Measurements from ENCODE around the gene ANKRD11. TPM values are rescaled to one million over a fixed set of nuclear protein-coding genes. Genes with fewer than 3 reads are reported as not detected.
"Not testable (repeated sequence)": the region's sequence is repeated elsewhere in the genome, so short reads cannot be mapped to it uniquely, and the experiment has no call there.

ANKRD11 gene
- total RNA-seq, 1 experiment from 2014 or later, result 48.0 TPM

DNA sequence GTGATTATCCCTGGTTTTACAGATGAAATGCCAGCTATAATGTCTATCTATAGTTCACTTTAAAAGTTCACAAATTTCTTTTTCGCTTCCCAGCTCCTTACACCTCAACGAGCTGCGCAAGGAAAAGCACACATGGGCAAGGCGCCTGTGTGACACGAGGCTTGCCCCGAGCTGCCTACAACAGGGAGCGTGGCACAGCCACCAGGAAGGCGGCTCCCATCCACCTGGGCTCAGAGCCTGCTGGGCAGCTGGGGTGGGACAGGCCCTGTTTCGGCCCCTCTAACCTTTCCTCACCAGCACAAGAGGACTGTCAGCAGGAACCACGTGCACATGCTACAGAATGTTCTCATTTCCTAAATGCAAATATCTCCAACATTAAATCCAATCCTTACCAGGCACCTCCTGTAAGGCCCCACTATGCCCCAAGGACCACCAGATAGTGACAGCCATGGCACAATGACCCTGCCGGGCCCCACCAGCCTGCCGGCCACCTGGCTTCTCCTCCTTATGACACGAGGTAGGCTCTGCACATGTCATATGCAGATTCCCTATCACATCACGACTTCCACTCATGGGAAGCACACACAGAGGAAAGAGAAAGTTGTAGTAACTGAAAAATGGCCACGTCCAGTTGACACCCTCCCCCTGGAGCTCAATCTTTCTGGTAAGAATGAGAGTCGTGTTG lies 180.8 kb downstream of the ANKRD11 start:
- DNase-seq (ENCODE audit: low read depth in 1 of 2, low spot score in 2 of 2), result no peak
- no peaks in the 10 kb centered on the region for H3K9me3 ChIP-seq (replicated peaks)
- H3K36me3 ChIP-seq, result peaks cover 55% of the 10 kb centered on the region
- peaks cover 12% of the 10 kb centered on the region for H3K4me1 ChIP-seq (replicated peaks)
- H3K27me3 ChIP-seq (replicated peaks), result no peaks in the 10 kb centered on the region
- H3K4me3 ChIP-seq, result no peak overlapping the region
- H3K27ac ChIP-seq, result no peak overlapping the region

DNA sequence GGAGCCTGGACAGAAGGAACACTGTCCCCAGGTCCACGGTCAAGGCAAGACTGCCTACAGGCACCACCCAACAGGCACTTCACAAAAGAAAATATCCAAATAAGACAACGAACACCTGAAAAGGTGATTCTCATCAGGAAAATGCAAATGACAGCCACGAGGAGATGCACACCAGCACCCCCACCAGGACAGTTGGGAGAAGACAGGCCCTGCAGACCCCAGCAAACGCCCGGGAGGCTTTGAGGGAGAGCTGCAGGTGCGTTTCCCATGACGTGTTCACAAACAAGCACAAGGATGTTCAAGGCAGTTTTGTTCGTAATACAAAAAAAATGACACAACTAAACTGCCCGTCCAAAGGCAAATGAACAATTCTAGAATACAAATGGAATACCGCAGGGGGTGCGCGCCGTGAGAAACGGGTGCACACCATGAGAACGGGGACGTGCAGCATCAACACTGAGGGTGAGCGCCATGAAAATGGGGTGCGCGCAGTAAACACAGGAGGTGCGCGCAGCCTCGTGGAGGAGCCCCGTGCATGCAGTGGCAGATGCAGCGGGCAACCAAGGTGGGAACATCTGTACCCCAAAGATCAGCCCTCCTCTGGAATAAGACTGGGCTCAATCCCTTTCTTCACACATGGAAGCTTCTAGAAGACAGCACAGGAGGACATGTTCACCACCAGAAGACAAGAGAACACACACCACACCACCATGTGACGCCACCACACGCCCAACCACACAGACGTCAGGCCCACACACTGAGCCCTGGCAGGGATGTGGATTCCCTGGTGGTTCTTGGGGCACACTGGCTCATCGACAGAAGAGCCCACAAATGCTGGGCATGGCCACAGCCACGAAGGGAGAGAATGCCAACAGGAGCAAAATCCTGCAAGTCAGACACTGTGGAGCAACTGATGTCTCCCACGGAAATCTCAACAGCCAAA lies 181.7 kb downstream of the ANKRD11 start:
- H3K27me3 ChIP-seq (replicated peaks), result no peaks in the 10 kb centered on the region
- H3K27ac ChIP-seq, result no peak overlapping the region
- no peaks in the 10 kb centered on the region for H3K9me3 ChIP-seq (replicated peaks)
- H3K4me3 ChIP-seq, result no peak overlapping the region
- no peak for DNase-seq (ENCODE audit: low read depth in 1 of 2, low spot score in 2 of 2)
- peaks cover 64% of the 10 kb centered on the region for H3K36me3 ChIP-seq
- peaks cover 3% of the 10 kb centered on the region for H3K4me1 ChIP-seq (replicated peaks)

DNA sequence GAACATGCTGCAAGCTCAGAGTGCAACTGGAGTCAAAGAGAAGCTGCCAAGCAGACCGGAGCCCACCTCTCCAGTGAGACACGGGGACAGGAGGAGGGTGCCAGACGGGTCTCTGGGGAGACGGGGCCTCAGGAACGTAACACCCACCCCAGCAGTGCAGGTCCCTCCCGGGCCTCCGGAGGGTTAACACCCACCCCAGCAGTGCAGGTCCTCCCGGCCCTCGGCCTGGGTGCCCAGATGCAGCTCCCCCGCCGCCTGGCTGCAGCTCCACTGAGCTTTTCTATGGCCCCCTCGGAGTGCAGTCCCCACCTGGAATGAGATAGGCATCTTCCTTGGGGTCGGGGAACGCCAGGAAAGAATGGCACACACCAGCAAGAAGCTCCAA lies 182.9 kb downstream of the ANKRD11 start:
- no peaks in the 10 kb centered on the region for H3K27me3 ChIP-seq (replicated peaks)
- DNase-seq (ENCODE audit: low read depth in 1 of 2, low spot score in 2 of 2), result no peak
- H3K36me3 ChIP-seq, result peaks cover 66% of the 10 kb centered on the region
- H3K4me3 ChIP-seq, result no peak overlapping the region
- peaks cover 10% of the 10 kb centered on the region for H3K4me1 ChIP-seq (replicated peaks)
- H3K9me3 ChIP-seq (replicated peaks), result no peaks in the 10 kb centered on the region
- H3K27ac ChIP-seq, result no peak overlapping the region

DNA sequence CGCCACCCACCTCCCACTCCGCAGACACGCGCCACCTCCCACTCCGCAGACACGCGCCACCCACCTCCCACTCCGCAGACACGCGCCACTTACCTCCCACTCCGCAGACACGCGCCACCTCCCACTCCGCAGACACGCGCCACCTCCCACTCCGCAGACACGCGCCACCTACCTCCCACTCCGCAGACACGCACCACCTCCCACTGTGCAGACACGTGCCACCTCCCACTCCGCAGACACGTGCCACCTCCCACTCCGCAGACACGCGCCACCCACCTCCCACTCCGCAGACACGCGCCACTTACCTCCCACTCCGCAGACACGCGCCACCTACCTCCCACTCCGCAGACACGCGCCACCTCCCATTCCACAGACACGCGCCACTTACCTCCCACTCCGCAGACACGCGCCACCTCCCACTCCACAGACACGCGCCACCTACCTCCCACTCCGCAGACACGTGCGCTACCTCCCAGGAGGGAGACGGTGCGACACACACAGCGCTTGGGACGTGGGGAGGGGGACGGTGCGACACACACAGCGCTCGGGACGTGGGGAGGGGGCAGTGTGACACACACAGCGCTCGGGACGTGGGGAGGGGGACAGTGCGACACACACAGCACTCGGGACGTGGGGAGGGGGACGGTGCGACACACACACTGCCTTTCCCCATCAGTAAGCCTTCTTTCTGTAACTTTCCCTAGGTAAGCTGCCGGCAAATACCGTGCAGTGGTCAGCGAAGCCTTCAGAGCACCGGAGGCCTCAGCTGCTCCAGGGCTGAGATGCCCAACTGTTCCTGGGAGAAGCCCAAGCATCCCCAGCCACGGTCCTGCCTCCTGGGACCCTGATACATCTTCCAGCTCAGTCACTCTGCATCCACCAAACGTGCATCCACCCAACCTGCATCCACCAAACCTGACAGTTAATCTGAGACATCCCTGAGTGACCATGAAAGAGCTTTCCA lies 183.6 kb downstream of the ANKRD11 start:
- H3K27me3 ChIP-seq (replicated peaks); H3K27ac ChIP-seq; H3K9me3 ChIP-seq (replicated peaks); DNase-seq (ENCODE audit: low read depth in 1 of 2, low spot score in 2 of 2); H3K4me3 ChIP-seq: not testable (repeated sequence)
- peaks cover 17% of the 10 kb centered on the region for H3K4me1 ChIP-seq (replicated peaks)
- peaks cover 60% of the 10 kb centered on the region for H3K36me3 ChIP-seq

DNA sequence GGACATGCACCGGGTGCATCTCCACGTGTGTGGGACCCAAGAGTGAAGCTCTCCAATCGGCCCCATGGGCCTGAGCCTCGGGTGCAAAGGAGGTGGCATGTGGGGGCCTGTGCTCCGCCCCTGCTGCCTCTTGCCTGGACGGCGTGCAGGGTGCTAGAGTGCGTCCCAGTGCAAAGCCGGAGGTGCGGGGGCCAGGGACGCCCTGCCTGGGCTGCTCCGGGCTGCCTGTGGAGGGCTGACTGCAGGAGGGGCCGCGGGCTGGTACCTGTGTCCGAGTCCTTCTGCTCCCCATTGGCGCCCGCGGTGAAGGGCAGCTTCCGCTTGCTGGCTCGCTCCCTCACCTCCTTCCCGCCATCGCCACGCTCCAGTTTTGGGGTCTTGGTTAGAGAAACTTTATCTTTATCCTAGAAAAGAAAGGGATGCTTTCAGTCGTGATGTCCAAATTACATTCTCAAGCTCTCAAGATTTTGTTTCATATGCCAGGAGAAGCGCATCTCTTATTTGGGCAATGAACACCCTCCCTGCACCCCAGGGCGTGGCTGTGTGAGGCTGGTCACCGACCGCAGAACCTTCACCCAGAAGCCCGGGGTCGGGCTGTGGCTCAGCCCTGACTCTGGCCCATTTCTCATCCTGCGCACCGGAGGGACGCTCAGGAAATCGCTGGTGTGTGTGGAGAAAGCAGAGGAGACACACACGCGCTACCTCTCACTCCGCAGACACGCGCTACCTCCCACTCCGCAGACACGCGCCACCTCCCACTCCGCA lies 185.2 kb downstream of the ANKRD11 start:
- Histone ChIP-seq H3K9me3 (replicated peaks) (no peaks in the 10 kb centered on the region), H3K27me3 (replicated peaks) (no peaks in the 10 kb centered on the region), H3K4me3 (no peak overlapping the region), H3K36me3 (peaks cover 54% of the 10 kb centered on the region), H3K4me1 (replicated peaks) (peaks cover 24% of the 10 kb centered on the region), H3K27ac (no peak overlapping the region)
- DNase-seq (ENCODE audit: low read depth in 1 of 2, low spot score in 2 of 2), result no peak

DNA sequence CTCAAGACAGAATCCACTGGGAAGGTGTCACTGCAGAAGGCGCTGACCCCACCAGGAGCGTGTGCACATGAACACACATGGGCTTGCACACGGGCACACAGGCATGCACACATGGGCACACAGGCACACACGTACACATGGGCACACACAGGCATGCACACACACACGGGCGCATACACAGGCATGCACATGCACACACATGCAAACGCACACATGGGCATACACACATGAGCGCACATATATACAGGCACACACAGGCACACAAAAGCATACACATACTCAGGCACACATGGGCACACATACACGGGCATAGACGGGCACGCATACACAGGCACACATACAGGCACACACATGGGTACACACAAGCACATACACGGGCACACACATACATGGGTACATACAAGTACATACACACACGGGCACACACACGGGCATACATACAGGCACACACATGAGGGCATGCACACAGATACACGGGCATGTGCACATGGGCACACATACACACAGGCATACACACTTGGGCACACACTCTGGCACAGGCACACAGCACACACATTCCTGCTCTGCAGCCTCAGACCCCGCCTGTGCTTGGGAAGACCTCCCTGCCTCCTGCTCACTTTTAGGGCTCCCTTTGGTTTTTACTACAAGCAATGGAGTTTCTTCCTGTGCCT lies 186.0 kb downstream of the ANKRD11 start:
- H3K4me1 ChIP-seq (replicated peaks), result peaks cover 24% of the 10 kb centered on the region
- no peak for DNase-seq (ENCODE audit: low read depth in 1 of 2, low spot score in 2 of 2)
- no peak overlapping the region for H3K4me3 ChIP-seq
- H3K27ac ChIP-seq, result no peak overlapping the region
- no peaks in the 10 kb centered on the region for H3K9me3 ChIP-seq (replicated peaks)
- peaks cover 47% of the 10 kb centered on the region for H3K36me3 ChIP-seq
- H3K27me3 ChIP-seq (replicated peaks), result no peaks in the 10 kb centered on the region

DNA sequence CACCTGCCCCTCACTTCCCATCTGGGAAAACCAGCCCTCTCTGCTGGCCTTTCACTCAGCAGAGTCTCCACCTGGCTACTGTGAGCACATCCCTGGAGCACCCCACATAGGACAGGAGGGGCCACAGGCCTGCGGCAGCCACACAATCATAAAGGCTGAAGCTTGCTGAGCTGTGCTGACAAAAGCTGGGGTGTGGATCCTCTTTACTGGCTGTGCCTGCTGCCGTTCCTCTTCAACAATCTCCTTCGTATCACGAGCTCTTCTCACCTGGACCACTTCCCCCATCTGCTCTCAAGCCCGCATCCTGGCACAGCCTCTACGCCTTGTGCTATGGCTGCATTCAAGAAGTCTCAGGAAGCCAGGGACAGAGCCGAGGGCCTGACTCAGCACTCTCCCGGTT lies 186.7 kb downstream of the ANKRD11 start:
- Histone ChIP-seq H3K27ac (no peak overlapping the region), H3K36me3 (peaks cover 46% of the 10 kb centered on the region), H3K9me3 (replicated peaks) (no peaks in the 10 kb centered on the region), H3K27me3 (replicated peaks) (no peaks in the 10 kb centered on the region), H3K4me1 (replicated peaks) (peaks cover 24% of the 10 kb centered on the region), H3K4me3 (no peak overlapping the region)
- DNase-seq (ENCODE audit: low read depth in 1 of 2, low spot score in 2 of 2), result no peak

DNA sequence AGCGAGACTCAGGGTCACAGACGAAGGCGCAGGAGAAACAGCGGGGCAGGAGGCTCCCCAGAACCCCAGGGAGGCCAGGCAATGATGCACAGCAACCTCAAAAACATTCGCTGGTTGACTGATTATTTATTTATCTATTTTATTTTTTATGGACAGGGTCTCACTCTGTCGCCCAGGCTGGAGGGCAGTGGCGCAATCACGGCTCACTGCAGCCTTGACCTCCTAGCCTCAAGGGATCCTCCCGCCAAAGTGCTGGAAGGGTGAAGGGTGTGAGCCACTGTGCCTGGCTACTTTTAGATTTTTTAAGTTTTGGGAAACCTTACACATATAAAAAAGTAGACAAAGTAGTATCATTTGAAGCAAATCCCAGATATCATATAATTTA lies 189.4 kb downstream of the ANKRD11 start:
- no peak for DNase-seq (ENCODE audit: low read depth in 1 of 2, low spot score in 2 of 2)

DNA sequence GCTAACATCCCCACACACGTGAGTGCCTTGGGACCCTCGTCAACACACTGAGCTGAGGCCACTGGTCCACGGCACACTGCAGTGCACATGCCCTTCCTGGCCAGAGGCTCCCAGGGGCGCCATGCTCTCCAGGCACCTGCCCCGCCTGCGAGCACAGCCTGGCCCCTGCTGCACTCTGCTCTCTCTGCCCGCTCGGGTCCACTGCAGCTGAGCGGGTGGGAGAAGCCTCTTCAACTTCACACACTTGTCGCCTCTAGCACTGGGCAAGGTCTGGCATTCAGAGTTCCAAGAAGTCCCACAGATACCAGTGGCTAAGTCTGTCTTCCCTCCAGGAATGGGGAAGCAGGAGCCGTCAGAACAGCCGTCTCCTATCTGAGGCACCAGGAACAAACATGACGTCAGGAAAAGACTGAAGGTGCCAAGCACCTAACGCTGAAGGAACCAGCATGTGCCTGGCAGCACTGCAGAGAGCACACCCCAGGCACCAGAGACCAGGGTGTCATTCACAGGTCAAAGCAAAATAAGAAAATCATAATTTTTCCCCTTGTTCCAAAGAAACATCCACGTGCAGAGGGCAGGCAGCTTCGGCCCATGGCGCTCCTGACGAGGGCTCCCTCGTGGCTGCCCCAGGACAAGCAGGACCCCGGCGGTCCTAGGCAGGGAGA lies 189.9 kb downstream of the ANKRD11 start:
- Histone ChIP-seq H3K27me3 (replicated peaks) (no peaks in the 10 kb centered on the region), H3K9me3 (replicated peaks) (no peaks in the 10 kb centered on the region), H3K36me3 (peaks cover 54% of the 10 kb centered on the region), H3K4me1 (replicated peaks) (peaks cover 24% of the 10 kb centered on the region), H3K4me3 (no peak overlapping the region), H3K27ac (no peak overlapping the region)
- DNase-seq (ENCODE audit: low read depth in 1 of 2, low spot score in 2 of 2), result no peak

More for the DNA sequence above, 189.4 kb downstream of the ANKRD11 start:
- H3K27ac ChIP-seq, result no peak overlapping the region
- H3K4me1 ChIP-seq (replicated peaks), result peaks cover 24% of the 10 kb centered on the region
- H3K27me3 ChIP-seq (replicated peaks), result no peaks in the 10 kb centered on the region
- H3K4me3 ChIP-seq, result no peak overlapping the region
- peaks cover 54% of the 10 kb centered on the region for H3K36me3 ChIP-seq
- no peaks in the 10 kb centered on the region for H3K9me3 ChIP-seq (replicated peaks)

DNA sequence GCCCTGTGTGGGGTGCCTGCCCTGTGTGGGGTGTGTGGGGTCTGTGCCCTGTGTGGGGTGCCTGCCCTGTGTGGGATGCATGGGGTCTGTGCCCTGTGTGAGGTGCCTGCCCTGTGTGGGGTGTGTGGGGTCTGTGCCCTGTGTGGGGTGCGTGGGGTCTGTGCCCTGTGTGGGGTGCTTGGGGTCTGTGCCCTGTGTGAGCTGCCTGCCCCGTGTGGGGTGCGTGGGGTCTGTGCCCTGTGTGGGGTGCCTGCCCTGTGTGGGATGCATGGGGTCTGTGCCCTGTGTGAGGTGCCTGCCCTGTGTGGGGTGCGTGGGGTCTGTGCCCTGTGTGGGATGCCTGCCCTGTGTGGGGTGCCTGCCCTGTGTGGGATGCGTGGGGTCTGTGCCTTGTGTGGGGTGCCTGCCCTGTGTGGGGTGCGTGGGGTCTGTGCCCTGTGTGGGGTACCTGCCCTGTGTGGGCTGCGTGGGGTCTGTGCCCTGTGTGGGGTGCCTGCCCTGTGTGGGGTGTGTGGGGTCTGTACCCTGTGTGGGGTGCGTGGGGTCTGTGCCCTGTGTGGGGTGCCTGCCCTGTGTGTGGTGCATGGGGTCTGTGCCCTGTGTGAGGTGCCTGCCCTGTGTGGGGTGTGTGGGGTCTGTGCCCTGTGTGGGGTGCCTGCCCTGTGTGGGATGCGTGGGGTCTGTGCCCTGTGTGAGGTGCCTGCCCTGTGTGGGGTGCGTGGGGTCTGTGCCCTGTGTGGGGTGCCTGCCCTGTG lies 190.8 kb downstream of the ANKRD11 start:
- not testable (repeated sequence) for DNase-seq (ENCODE audit: low read depth in 1 of 2, low spot score in 2 of 2); H3K27ac ChIP-seq; H3K9me3 ChIP-seq (replicated peaks); H3K4me3 ChIP-seq; H3K27me3 ChIP-seq (replicated peaks)
- Histone ChIP-seq H3K4me1 (replicated peaks) (peaks cover 24% of the 10 kb centered on the region), H3K36me3 (peaks cover 46% of the 10 kb centered on the region)

DNA sequence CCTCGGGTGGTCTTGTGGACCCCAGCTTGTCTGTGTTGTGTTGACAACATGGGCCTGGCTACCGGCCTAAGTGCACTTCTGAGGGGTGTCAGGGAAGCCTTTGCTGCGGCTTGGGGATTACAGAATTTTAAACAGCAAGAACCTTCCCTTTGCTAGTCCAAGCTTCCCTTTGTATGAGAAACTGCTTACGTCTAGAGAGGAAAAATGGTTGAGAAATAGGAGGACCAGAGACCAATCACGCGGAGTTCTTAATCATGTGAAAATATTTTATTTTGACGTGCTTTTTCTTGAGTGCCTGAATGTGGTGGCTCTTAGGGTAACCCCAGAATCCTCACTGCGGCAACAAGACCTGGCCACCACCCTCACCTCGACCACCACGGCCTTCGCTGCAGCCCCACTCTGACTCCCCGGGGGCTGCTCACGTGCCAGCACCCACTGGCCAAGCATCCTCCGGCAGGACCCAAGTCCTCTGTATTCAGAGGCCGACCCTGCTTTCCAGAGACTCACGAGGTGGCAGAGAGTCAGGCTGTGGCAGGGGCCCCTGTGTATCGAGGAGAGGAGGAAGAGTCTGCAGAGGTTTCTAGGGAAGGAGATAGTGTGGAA lies 191.6 kb downstream of the ANKRD11 start:
- Histone ChIP-seq H3K27me3 (replicated peaks) (no peaks in the 10 kb centered on the region), H3K4me1 (replicated peaks) (peaks cover 24% of the 10 kb centered on the region), H3K4me3 (no peak overlapping the region), H3K27ac (no peak overlapping the region), H3K36me3 (peaks cover 38% of the 10 kb centered on the region), H3K9me3 (replicated peaks) (no peaks in the 10 kb centered on the region)
- DNase-seq (ENCODE audit: low read depth in 1 of 2, low spot score in 2 of 2), result no peak

Measured in SJSA1 (cell line).